Thyroid gland (tissue), 4 donors: ENCODE data around the gene MARCHF9.

Experiments used
- POLR2A ChIP-seq, 2 donors: fragments of 450-650 bp; IDR thresholded peaks; one replicate each; pipeline ENCODE4 v1.6.1; 2017; ENCODE audit warnings: antibody characterized with exemption in 2 of 2, mild to moderate bottlenecking in 2 of 2, moderate library complexity in 1 of 2
- TF ChIP-seq, protein P1 (sequence below), 6 experiments: fragments of 200-600 bp in 3 of 6; fragments of 450-650 bp in 3 of 6; sonication (generic) in 3 of 6; IDR thresholded peaks; one replicate each; pipeline ENCODE4 v1.5.1; 2016 to 2019; ENCODE audit warnings: antibody characterized with exemption in 6 of 6, mild to moderate bottlenecking in 2 of 6, inconsistent platforms in 1 of 6, moderate library complexity in 1 of 6

DNA sequence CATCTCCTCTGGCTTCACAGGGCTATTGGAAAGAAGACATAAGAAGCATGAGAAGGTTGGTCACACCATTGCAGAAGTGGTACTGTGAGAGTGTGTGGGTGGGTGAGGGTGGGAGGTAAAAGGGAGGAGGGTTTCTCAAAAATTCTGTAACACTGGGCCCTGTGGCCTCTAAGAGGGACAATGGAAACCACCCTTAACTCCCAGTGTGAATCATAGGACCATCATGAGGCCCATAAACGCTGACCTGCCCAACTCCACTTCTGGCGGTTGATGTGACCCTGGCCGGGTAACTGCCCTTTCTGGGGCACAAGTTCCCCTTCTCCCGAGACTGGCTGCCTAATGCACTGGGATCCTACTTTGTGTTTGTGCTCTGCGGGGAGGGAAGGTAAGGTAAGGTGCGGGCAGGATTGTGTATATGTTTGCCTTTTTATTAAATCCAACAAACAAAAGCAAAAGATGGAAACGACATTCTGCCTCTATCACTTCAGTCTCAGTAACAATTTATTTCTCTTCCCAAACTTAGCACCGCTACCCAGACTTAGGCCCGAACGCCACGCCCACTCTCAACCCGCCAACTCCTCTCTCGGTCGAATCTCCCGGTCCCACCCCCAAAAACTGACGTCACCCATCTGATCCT, 16.5 kb downstream of the MARCHF9 start:
- TF ChIP-seq, protein P1, sequence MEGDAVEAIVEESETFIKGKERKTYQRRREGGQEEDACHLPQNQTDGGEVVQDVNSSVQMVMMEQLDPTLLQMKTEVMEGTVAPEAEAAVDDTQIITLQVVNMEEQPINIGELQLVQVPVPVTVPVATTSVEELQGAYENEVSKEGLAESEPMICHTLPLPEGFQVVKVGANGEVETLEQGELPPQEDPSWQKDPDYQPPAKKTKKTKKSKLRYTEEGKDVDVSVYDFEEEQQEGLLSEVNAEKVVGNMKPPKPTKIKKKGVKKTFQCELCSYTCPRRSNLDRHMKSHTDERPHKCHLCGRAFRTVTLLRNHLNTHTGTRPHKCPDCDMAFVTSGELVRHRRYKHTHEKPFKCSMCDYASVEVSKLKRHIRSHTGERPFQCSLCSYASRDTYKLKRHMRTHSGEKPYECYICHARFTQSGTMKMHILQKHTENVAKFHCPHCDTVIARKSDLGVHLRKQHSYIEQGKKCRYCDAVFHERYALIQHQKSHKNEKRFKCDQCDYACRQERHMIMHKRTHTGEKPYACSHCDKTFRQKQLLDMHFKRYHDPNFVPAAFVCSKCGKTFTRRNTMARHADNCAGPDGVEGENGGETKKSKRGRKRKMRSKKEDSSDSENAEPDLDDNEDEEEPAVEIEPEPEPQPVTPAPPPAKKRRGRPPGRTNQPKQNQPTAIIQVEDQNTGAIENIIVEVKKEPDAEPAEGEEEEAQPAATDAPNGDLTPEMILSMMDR (IDR thresholded peaks at IDR 0.05): no peak
- TF ChIP-seq POLR2A (IDR thresholded peaks at IDR 0.05): no peak
